Large intestine (tissue), 3 donors: Measurements from ENCODE around the gene ZNF423. TPM values are rescaled to one million over a fixed set of nuclear protein-coding genes. Genes with fewer than 3 reads are reported as not detected.

Experiments used
- DNase-seq, 2 donors: peaks; one replicate each; pipeline versions ENCODE4 v3.0.0 to v3.0.0-alpha.2; 2013
- H3K27ac ChIP-seq: one replicate; pipeline ENCODE4 v1.5.1; 2013; ENCODE audit warnings: low read length
- H3K27me3 ChIP-seq: 2 replicates; pipeline ENCODE4 v1.6.1; 2013; ENCODE audit warnings: low read length; ENCODE audit not compliant: control insufficient read depth, insufficient read depth
- H3K36me3 ChIP-seq: 2 replicates; pipeline ENCODE4 v1.6.1; 2013; ENCODE audit warnings: low read length; ENCODE audit not compliant: control insufficient read depth, insufficient read depth
- H3K4me1 ChIP-seq: one replicate; pipeline ENCODE4 v1.6.1; 2013; ENCODE audit warnings: low read length; ENCODE audit not compliant: control insufficient read depth, insufficient read depth
- H3K4me3 ChIP-seq: one replicate; pipeline ENCODE4 v1.5.1; 2013; ENCODE audit warnings: low read length
- H3K9me3 ChIP-seq: one replicate; pipeline ENCODE4 v1.6.1; 2013; ENCODE audit warnings: mild to moderate bottlenecking, low read depth, low read length, moderate library complexity; ENCODE audit not compliant: control insufficient read depth
- WGBS: methylation state at CpG from one replicate; pipeline ENCODE4 v1.1.5; 2013; ENCODE audit warnings: low lambda C conversion rate; ENCODE audit not compliant: insufficient coverage; 5-methylcytosine and 5-hydroxymethylcytosine counted together
- polyA plus RNA-seq: library from polyadenylated mRNA; unstranded; fragments of 120-200 nt; gene quantifications from one replicate; pipeline ENCODE4 v1.2.1, GENCODE V29; 2013

Gene ZNF423
- polyA plus RNA-seq, 1 donor = 6.7 TPM

DNA sequence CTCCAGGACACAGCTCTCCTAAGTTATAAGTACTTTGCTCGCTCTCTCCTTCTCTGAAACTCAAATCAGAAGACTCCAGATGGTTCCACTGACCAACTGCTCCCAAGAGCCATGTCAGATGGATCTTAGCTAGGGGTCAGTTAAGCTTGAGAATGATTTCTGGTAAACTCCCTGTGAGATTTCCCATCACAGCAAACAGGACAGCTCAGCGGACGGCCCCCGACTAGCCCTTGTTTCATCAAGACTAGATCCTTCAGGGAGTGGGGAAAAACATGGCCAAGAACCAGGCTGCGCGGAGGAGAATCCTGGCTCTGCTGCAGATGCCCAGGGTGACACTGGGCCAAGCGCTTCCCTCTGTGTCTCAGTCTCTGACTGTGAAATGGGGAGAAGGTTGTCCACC is 322.5 kb downstream of the ZNF423 start:
- Histone ChIP-seq H3K4me1 (no peaks in the 10 kb centered on the region), H3K27me3 (no peaks in the 10 kb centered on the region), H3K36me3 (no peaks in the 10 kb centered on the region), H3K9me3 (no peaks in the 10 kb centered on the region), H3K27ac (no peak overlapping the region), H3K4me3 (no peak overlapping the region)
- WGBS = no CpG with 5 or more reads among the region's 7 CpGs
- no peak for DNase-seq

DNA sequence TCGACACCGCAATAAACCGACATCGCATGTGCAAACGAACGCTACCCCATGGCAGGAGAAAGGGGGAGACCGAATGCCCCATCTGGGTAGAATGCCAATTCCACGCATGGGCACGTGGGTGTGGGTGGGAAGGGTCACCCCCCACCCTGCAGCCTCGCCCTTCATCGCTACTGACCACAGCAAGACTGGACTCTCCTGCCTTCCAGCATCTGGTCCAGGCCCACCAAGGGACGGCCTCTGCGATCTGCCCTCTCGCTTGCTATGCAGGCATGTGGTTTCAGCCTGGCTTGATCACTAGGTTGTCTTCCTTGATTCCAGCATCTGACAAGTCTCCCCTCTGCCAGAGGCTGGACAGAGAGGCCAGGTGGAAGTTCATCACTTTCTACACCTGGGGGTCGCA is 323.0 kb downstream of the ZNF423 start:
- H3K27ac ChIP-seq = no peak overlapping the region
- H3K36me3 ChIP-seq = no peaks in the 10 kb centered on the region
- no peak overlapping the region for H3K4me3 ChIP-seq
- no peak for DNase-seq
- H3K4me1 ChIP-seq = no peaks in the 10 kb centered on the region
- H3K9me3 ChIP-seq = no peaks in the 10 kb centered on the region
- WGBS = no CpG with 5 or more reads among the region's 15 CpGs
- no peaks in the 10 kb centered on the region for H3K27me3 ChIP-seq

DNA sequence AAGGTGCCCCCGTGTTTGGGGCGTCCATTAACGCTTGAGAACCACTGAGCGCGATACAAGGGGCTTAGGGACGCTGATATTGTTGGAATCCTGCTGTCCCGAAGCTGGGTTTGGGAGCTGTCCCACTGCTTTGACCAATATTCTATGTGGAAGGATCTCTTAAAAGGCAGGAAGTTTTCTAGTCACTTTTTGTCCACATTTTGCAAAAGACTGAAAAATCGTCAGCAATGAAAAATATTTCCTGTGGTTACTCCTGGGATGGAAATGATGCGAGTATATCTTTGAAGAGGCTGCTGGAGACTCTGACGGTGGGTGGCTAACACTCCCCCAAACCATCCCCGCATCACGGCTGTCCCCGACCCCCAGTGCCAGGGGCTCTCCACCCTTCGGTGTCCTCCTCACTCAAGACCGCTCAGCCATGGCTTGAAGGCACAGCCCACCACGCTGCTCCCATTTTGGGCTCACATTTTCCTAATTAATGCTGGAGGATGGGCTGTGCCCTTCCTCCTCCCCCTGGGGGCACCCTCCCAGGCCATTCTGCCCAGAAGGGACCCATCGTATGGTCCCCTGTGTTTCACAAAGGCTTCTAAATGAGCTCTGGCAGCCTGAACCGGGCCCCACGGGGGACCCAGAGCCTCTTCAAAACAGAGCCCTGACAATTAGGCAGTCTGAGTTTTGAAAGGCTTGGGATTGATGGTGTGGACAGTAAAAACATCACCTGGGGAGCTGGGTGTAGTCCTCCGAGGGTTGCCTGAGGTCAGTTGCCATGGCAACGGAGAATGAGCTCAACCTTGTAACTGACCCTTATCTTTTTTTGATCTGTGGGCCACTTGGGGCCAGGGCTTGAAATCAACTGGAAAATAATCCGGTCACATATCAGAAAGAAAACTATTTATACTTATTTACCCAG is 323.7 kb downstream of the ZNF423 start:
- no peak for DNase-seq
- 60% methylated on average over 1 of the region's 22 CpGs for WGBS
- H3K36me3 ChIP-seq = no peaks in the 10 kb centered on the region
- H3K4me1 ChIP-seq = no peaks in the 10 kb centered on the region
- no peak overlapping the region for H3K4me3 ChIP-seq
- H3K27me3 ChIP-seq = no peaks in the 10 kb centered on the region
- no peaks in the 10 kb centered on the region for H3K9me3 ChIP-seq
- H3K27ac ChIP-seq = no peak overlapping the region

DNA sequence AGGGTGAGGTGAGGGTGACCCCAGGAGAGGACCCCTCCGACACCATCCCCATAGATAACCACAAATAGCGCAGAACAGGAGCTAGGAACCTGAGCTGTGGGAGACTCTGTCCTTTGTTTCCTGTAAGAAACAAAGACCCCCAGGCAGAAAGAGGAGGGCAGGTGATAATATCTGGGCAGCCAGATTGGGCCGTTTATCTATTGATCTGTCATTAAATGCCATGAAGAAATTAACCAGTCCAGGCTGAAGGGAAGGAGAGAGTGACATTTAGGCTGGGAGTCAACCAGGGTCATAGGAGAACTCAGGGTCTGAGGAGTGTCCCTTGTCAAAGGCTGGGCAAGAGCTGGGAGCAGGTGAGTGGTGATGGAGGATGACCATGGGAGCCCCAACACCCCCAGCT is 324.5 kb downstream of the ZNF423 start:
- DNase-seq = no peak
- no peaks in the 10 kb centered on the region for H3K9me3 ChIP-seq
- no peaks in the 10 kb centered on the region for H3K4me1 ChIP-seq
- H3K27ac ChIP-seq = no peak overlapping the region
- no peaks in the 10 kb centered on the region for H3K27me3 ChIP-seq
- H3K4me3 ChIP-seq = no peak overlapping the region
- WGBS = no CpG with 5 or more reads among the region's 3 CpGs
- H3K36me3 ChIP-seq = no peaks in the 10 kb centered on the region

DNA sequence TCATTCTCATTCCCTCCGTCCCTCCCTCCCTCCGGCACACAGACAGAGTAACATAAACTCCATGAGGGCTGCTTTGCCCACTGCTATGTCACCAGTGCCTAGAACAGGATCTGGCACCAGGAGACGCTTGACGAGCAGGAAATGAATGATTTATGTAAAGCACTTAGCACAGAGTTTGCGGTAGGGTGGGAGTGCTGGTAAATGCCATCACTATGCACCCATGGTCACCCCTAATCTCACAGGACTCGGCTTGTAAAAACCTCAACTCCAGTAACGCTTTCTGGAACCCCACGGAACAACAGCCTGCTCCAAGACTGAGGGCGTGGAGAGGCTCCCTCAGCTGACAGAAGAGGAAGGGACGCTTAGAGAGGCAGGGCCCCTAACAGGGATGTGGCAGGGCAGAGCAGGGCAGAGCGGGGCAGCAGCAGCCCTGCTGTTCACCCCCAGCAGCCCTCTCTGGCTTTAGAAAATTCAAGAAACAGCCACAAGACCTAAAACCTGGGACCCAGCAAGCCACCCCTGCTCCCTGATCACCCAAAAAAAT is 325.4 kb downstream of the ZNF423 start:
- DNase-seq = no peak
- Histone ChIP-seq H3K36me3 (no peaks in the 10 kb centered on the region), H3K27me3 (no peaks in the 10 kb centered on the region), H3K27ac (no peak overlapping the region), H3K4me3 (no peak overlapping the region), H3K9me3 (no peaks in the 10 kb centered on the region), H3K4me1 (no peaks in the 10 kb centered on the region)
- no CpG with 5 or more reads among the region's 11 CpGs for WGBS

DNA sequence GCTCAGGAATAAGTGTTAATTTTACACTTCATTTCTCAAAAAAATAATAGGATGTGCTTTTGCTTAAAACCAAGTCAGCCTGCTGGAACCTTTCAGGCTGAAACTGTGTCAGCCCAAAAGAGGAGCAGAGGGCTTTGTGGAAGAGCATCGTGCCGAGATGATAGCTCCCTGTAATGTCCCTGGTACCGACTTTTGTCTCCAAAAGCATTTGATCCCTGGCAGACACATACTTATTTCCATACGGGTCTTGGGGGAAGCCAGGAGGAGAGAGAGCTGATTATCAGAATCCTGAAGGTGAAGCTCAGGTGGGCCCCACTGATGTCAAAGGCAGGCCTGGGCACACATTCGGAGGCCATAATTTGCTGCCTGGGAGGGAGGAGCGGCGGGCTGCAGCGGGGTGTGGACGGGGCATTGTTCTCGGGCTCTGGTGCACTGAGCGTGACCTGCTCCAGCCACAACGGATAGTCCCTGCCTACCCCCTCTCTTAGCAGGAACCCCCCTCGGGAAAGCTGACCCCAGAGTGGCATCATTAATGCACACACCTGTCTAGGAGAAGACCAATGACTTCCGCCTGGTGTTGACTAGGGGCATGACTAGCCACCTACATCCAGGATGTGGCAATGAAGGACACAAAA is 326.4 kb downstream of the ZNF423 start:
- Histone ChIP-seq H3K27ac (no peak overlapping the region), H3K27me3 (no peaks in the 10 kb centered on the region), H3K4me3 (no peak overlapping the region), H3K9me3 (no peaks in the 10 kb centered on the region), H3K36me3 (no peaks in the 10 kb centered on the region), H3K4me1 (no peaks in the 10 kb centered on the region)
- DNase-seq = no peak
- WGBS = no CpG with 5 or more reads among the region's 14 CpGs

DNA sequence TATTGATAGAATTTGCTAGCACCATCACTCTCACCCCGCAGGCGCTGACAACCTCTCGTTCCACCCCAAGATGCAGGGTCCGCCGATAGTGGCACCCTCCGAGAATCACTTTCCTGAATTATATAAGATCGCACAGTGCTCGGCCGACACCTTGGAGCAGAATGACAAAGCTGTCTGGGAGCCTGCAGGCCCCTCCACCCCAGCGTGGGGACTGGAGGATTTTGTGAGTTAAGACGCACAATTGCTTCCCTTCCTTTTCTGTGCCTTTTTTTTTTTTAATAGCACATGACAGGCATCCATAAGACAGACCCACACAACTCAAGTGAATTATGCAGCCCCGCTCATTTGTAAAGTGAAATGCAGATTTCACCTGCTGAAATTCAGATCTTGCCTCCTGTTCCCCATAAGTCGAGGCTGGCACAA is 327.0 kb downstream of the ZNF423 start:
- Histone ChIP-seq H3K27me3 (no peaks in the 10 kb centered on the region), H3K4me3 (no peak overlapping the region), H3K9me3 (no peaks in the 10 kb centered on the region), H3K4me1 (no peaks in the 10 kb centered on the region), H3K36me3 (peaks cover 2% of the 10 kb centered on the region), H3K27ac (no peak overlapping the region)
- DNase-seq = no peak
- 94% methylated on average over 3 of the region's 13 CpGs for whole genome bisulfite sequencing

DNA sequence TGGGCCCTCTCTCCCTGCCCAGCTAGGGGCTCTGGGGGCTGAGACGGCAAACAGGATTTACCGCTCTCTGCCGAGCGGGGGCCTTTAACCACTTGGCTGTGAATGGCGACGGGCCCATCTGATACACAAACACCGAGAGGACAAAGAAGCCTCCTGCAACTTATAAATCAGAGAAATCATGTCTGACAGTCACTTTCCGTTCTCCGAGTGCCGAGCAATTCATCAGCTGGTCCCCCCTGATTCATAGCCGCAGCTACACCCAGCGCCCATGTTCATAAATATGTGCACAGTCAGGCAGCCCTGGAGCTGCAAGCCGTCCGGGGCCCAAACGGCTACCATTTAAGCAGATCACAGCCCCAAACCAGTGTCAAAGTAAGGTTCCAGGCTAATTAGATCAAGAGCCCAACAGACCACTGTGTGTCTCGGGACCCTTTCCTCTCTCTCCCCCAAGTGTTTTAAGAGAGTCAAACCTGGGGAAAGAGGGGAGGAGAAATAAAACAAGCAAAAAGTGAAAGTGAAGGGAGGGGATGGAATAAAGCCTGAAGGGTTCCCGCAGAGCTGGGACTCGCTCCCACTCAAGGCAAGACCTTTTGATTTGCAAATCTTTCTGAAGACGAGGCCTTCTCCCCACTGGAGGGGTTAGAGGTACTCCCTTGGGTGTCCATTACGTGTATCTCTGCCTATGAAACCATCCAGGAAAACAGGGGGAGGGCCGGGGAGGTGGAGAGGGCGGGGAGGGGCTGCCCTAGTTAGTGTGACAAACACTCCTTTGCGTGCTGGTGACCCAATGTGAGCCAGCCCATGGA is 327.6 kb downstream of the ZNF423 start:
- Histone ChIP-seq H3K4me3 (no peak overlapping the region), H3K9me3 (no peaks in the 10 kb centered on the region), H3K27me3 (no peaks in the 10 kb centered on the region), H3K27ac (no peak overlapping the region), H3K4me1 (no peaks in the 10 kb centered on the region), H3K36me3 (peaks cover 8% of the 10 kb centered on the region)
- WGBS = 40% methylated on average over 1 of the region's 23 CpGs
- peak in 1 of 2 donors; percentile 18 for DNase-seq

DNA sequence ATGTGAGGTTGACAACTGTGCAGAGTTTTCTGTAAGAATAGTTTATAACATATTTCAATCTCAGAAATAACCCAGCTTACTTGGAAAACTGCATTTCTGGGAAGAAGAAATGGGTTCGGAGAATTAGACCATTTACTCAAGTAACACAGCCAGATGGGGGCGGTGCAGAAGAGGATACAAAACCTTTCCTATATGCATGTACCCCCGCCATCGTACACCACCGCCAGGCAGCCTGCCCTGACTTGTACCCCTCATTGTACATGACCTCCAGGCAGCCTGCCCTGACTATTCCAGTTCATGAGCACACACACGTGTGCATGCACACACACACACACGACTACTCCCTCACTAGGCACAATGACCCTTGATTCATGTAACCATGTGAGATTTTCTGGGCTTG is 328.3 kb downstream of the ZNF423 start:
- peaks cover 15% of the 10 kb centered on the region for H3K36me3 ChIP-seq
- no peak for DNase-seq
- WGBS = 80% methylated on average over 1 of the region's 7 CpGs
- no peaks in the 10 kb centered on the region for H3K27me3 ChIP-seq
- H3K27ac ChIP-seq = no peak overlapping the region
- H3K4me1 ChIP-seq = no peaks in the 10 kb centered on the region
- H3K4me3 ChIP-seq = no peak overlapping the region
- H3K9me3 ChIP-seq = no peaks in the 10 kb centered on the region

DNA sequence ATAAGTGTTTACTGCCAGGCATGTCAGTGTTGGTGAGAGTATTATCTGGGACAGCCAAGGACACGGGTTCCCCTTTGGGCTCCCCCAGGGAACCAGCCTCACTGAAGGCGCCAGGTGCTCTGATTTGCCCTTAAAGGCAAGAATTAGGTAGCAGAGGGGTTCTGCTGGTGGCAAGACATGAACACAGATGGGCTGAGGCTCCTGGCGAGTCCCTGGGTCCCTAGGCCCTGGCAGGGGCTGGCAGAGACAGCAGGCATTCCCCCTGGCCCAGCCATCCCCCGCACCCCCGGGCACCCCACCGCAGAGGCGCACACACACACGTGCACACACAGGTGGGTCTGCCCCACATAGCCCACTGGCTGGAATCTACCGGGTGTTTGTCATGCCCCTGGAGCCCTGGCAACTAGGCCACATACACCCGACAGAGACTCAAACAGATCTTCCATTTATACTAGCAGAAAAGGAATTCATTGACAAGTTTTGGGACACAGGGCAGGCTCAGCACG is 329.0 kb downstream of the ZNF423 start:
- DNase-seq = no peak
- no peak overlapping the region for H3K27ac ChIP-seq
- H3K27me3 ChIP-seq = no peaks in the 10 kb centered on the region
- no peaks in the 10 kb centered on the region for H3K4me1 ChIP-seq
- no CpG with 5 or more reads among the region's 11 CpGs for WGBS
- H3K36me3 ChIP-seq = peaks cover 22% of the 10 kb centered on the region
- H3K9me3 ChIP-seq = no peaks in the 10 kb centered on the region
- H3K4me3 ChIP-seq = no peak overlapping the region
